GM13977 (cell line): ENCODE measurements around the gene PTPN14.
"Not testable (repeated sequence)": the region's sequence is repeated elsewhere in the genome, so short reads cannot be mapped to it uniquely, and the experiment has no call there.

Experiments used
- DNase-seq: peaks from one replicate; pipeline ENCODE4 v3.0.0; 2012; ENCODE audit warnings: low spot score
- CTCF ChIP-seq: IDR thresholded peaks from 2 replicates; pipeline ENCODE4 v1.5.1; 2012; ENCODE audit warnings: mild to moderate bottlenecking, control low read depth; ENCODE audit not compliant: insufficient read depth; ENCODE audit errors: extremely low read depth, missing control alignments
- in situ Hi-C: fragments of 300-500 bp; cut with MboI; formaldehyde crosslinking; loops from one replicate; pipeline ENCODE4 v1.12.0; 2022; ENCODE audit warnings: low sequenced_read_pairs, low pct_unique_long_range_greater_than_20kb, mixed read lengths, inconsistent platforms; ENCODE audit not compliant: unreplicated experiment

Gene PTPN14

GRCh38 chr1:214510914-214511638 lies 40.3 kb downstream of the PTPN14 start:
- in situ Hi-C loops: no loop called here

GRCh38 chr1:214510477-214510876 lies 40.9 kb downstream of the PTPN14 start:
- no peak for TF ChIP-seq CTCF
- in situ Hi-C loops: no loop called here
- DNase-seq: no peak

More at GRCh38 chr1:214510914-214511638, 40.3 kb downstream of the PTPN14 start:
- no peak for TF ChIP-seq CTCF
- no peak for DNase-seq

- DNase-seq, in situ Hi-C loops: not testable (repeated sequence)
Measured at GRCh38 chr1:214509622-214510021, 41.8 kb downstream of the PTPN14 start.

GRCh38 chr1:214506972-214507431 lies 44.4 kb downstream of the PTPN14 start:
- in situ Hi-C loops: no loop called here
- no peak for DNase-seq
- no peak for TF ChIP-seq CTCF

GRCh38 chr1:214505134-214505533 lies 46.3 kb downstream of the PTPN14 start:
- no peak for TF ChIP-seq CTCF

GRCh38 chr1:214504330-214504729 lies 47.1 kb downstream of the PTPN14 start:
- DNase-seq: no peak
- in situ Hi-C loops: no loop called here
- no peak for TF ChIP-seq CTCF

More at GRCh38 chr1:214505134-214505533, 46.3 kb downstream of the PTPN14 start:
- DNase-seq: no peak
- in situ Hi-C loops: no loop called here

- in situ Hi-C loops: no loop called here
- DNase-seq: no peak
- TF ChIP-seq CTCF: no peak
Measured at GRCh38 chr1:214503553-214503952, 47.8 kb downstream of the PTPN14 start.
